Fibroblast of upper back skin (primary cell): Measurements from ENCODE around the gene HBB.

Experiments
- DNase-seq: peaks from one replicate; pipeline ENCODE4 v3.0.0-alpha.2; 2013

The HBB gene

GRCh38 chr11:5224538-5225479 lies 2.1 kb downstream of the HBB start:
- no peak for DNase-seq

- DNase-seq, result no peak
These were observed 3.2 kb downstream of the HBB start for GRCh38 chr11:5223686-5224085.

GRCh38 chr11:5223146-5223545 lies 3.7 kb downstream of the HBB start:
- DNase-seq, result no peak

- DNase-seq, result no peak
These were observed 16.4 kb downstream of the HBB start for GRCh38 chr11:5210376-5210885.

GRCh38 chr11:5204787-5205186 lies 22.1 kb downstream of the HBB start:
- DNase-seq, result peak; percentile 72

GRCh38 chr11:5203366-5203765 lies 23.5 kb downstream of the HBB start:
- DNase-seq, result no peak

GRCh38 chr11:5200582-5200981 lies 26.3 kb downstream of the HBB start, which contains the start of gene OR51V1:
Gene OR51V1 (minus strand): TSS chr11:5200682. CDS start chr11:5200682, 0 bp downstream.
- no peak for DNase-seq

- DNase-seq, result no peak
These were observed 28.6 kb downstream of the HBB start for GRCh38 chr11:5198285-5198684.

- no peak for DNase-seq
These were observed 29.3 kb downstream of the HBB start for GRCh38 chr11:5197536-5197935.

- DNase-seq, result no peak
These were observed 30.1 kb downstream of the HBB start for GRCh38 chr11:5196731-5197130.

GRCh38 chr11:5196067-5196466 lies 30.8 kb downstream of the HBB start:
- no peak for DNase-seq

- no peak for DNase-seq
These were observed 34.1 kb downstream of the HBB start for GRCh38 chr11:5192738-5193137.

GRCh38 chr11:5188201-5188600 lies 38.7 kb downstream of the HBB start:
- DNase-seq, result no peak

- DNase-seq, result no peak
These were observed 48.6 kb downstream of the HBB start for GRCh38 chr11:5178046-5178837.
